ENCODE data around the gene MRPL33. TPM values are rescaled to one million over a fixed set of nuclear protein-coding genes. Genes with fewer than 3 reads are reported as not detected.

MRPL33 gene
- total RNA-seq, 1 experiment from 2014 or later = 86.3 TPM

- peaks cover 41% of the 10 kb centered on the region for H3K4me1 ChIP-seq (replicated peaks; ENCODE audit: insufficient read depth)
- no TSS peak for BruUV-seq (replicated peaks)
Measured at GRCh38 chr2:27797841-27798240, 26.3 kb downstream of the MRPL33 start.

GRCh38 chr2:27798486-27798885, 27.0 kb downstream of the MRPL33 start:
- peaks cover 35% of the 10 kb centered on the region for H3K4me1 ChIP-seq (replicated peaks; ENCODE audit: insufficient read depth)

More at GRCh38 chr2:27797841-27798240, 26.3 kb downstream of the MRPL33 start:
- POLR2A ChIA-PET (ENCODE audit: unreplicated experiment) = no interaction called here
- no peak for TF ChIP-seq CTCF (conservative IDR thresholded peaks at IDR 0.05)
- no peak for TF ChIP-seq EZH2 (IDR thresholded peaks at IDR 0.05; ENCODE audit: low read depth)
- no peak overlapping the region for H3K4me2 ChIP-seq
- no peaks in the 10 kb centered on the region for H3K9me3 ChIP-seq (ENCODE audit: insufficient read depth, low read depth)
- peak in 1 of 2 experiments; percentile 32 for DNase-seq
- H3K36me3 ChIP-seq (ENCODE audit: low read depth) = no peaks in the 10 kb centered on the region
- H3F3A ChIP-seq (ENCODE audit: insufficient read depth, low read depth) = peaks cover 34% of the 10 kb centered on the region
- no peaks in the 10 kb centered on the region for H3K79me2 ChIP-seq (ENCODE audit: low read depth)
- CTCF ChIA-PET = interaction anchor here (0.6 kb wide), 1 partner anchor 47 kb away, joined by 4 read pairs; no protein-coding TSS in a partner anchor
- no peaks in the 10 kb centered on the region for H3K27me3 ChIP-seq (ENCODE audit: insufficient read depth, low read depth)
- H2AFZ ChIP-seq = no peak overlapping the region
- H3K4me3 ChIP-seq = no peak overlapping the region
- no peaks in the 10 kb centered on the region for H4K20me1 ChIP-seq (ENCODE audit: insufficient read depth)
- 0 out of 2 replicates have a peak, but pooled peaks cover under 1% of the 10 kb centered on the region for H3K9me2 ChIP-seq (ENCODE audit: insufficient read depth)
- H3K27ac ChIP-seq = peak overlapping the region; percentile 68
- intact Hi-C loops (cut with micrococcal nuclease; ENCODE audit: unreplicated experiment) = loop anchor here (2.0 kb wide), 2 partner anchors 81 to 651 kb away; no protein-coding TSS in a partner anchor

More at GRCh38 chr2:27798486-27798885, 27.0 kb downstream of the MRPL33 start:
- ChIA-PET POLR2A (ENCODE audit: unreplicated experiment) (interaction anchor here (0.5 to 0.7 kb wide), 4 partner anchors 115 to 194 kb away, joined by 3 to 4 read pairs (median 4); no protein-coding TSS in a partner anchor), CTCF (interaction anchor here (0.9 kb wide), 1 partner anchor 78 kb away, joined by 3 read pairs; no protein-coding TSS in a partner anchor)
- H2AFZ ChIP-seq = no peak overlapping the region
- H3K27me3 ChIP-seq (ENCODE audit: insufficient read depth, low read depth) = no peaks in the 10 kb centered on the region
- peak overlapping the region; percentile 68 for H3K27ac ChIP-seq
- H3K9me3 ChIP-seq (ENCODE audit: insufficient read depth, low read depth) = no peaks in the 10 kb centered on the region
- intact Hi-C loops (cut with micrococcal nuclease; ENCODE audit: unreplicated experiment) = loop anchor here (2.0 kb wide), 2 partner anchors 82 to 650 kb away; no protein-coding TSS in a partner anchor
- H3K79me2 ChIP-seq (ENCODE audit: low read depth) = no peaks in the 10 kb centered on the region
- H3K4me2 ChIP-seq = peak overlapping the region; percentile 52
- no peaks in the 10 kb centered on the region for H3K9me2 ChIP-seq (ENCODE audit: insufficient read depth)
- H3K4me3 ChIP-seq = no peak overlapping the region
- no peak for TF ChIP-seq EZH2 (IDR thresholded peaks at IDR 0.05; ENCODE audit: low read depth)
- TF ChIP-seq CTCF (conservative IDR thresholded peaks at IDR 0.05) = no peak
- peaks cover 30% of the 10 kb centered on the region for H3F3A ChIP-seq (ENCODE audit: insufficient read depth, low read depth)
- H4K20me1 ChIP-seq (ENCODE audit: insufficient read depth) = no peaks in the 10 kb centered on the region
- DNase-seq = no peak
- BruUV-seq (replicated peaks) = no TSS peak
- no peaks in the 10 kb centered on the region for H3K36me3 ChIP-seq (ENCODE audit: low read depth)
